Measurements from ENCODE around the gene ZBED1.

The ZBED1 gene

GRCh38 chrX:2450681-2451080, 50.1 kb downstream of the ZBED1 start:
- Histone ChIP-seq H3K27me3 (ENCODE audit: control insufficient read depth, insufficient read depth, low read length) (no peaks in the 10 kb centered on the region), H3K9me3 (ENCODE audit: control insufficient read depth, insufficient read depth, low read length) (no peaks in the 10 kb centered on the region), H3K9ac (ENCODE audit: low read depth, low read length) (no peak overlapping the region), H3K4me3 (ENCODE audit: low read depth, low read length) (no peak overlapping the region), H3K36me3 (ENCODE audit: control insufficient read depth, insufficient read depth, low read length) (no peaks in the 10 kb centered on the region), H3K4me1 (ENCODE audit: control insufficient read depth, insufficient read depth, low read length) (peaks cover 18% of the 10 kb centered on the region; the same call in 1 of the 2 replicates), H3K27ac (ENCODE audit: low read depth, low read length) (peak overlapping the region; percentile 75)

GRCh38 chrX:2449135-2449886, 51.5 kb downstream of the ZBED1 start:
- H3K36me3 ChIP-seq (ENCODE audit: control insufficient read depth, insufficient read depth, low read length), result no peaks in the 10 kb centered on the region
- no peak overlapping the region for H3K4me3 ChIP-seq (ENCODE audit: low read depth, low read length)
- H3K27ac ChIP-seq (ENCODE audit: low read depth, low read length), result peak overlapping the region; percentile 41
- no peaks in the 10 kb centered on the region for H3K27me3 ChIP-seq (ENCODE audit: control insufficient read depth, insufficient read depth, low read length)
- H3K9ac ChIP-seq (ENCODE audit: low read depth, low read length), result no peak overlapping the region
- H3K9me3 ChIP-seq (ENCODE audit: control insufficient read depth, insufficient read depth, low read length), result no peaks in the 10 kb centered on the region
- peaks cover 18% of the 10 kb centered on the region; the same call in 1 of the 2 replicates for H3K4me1 ChIP-seq (ENCODE audit: control insufficient read depth, insufficient read depth, low read length)

- Histone ChIP-seq H3K27me3 (ENCODE audit: control insufficient read depth, insufficient read depth, low read length) (no peaks in the 10 kb centered on the region), H3K36me3 (ENCODE audit: control insufficient read depth, insufficient read depth, low read length) (no peaks in the 10 kb centered on the region), H3K9ac (ENCODE audit: low read depth, low read length) (no peak overlapping the region), H3K4me3 (ENCODE audit: low read depth, low read length) (no peak overlapping the region), H3K4me1 (ENCODE audit: control insufficient read depth, insufficient read depth, low read length) (peaks cover 18% of the 10 kb centered on the region; the same call in 1 of the 2 replicates), H3K9me3 (ENCODE audit: control insufficient read depth, insufficient read depth, low read length) (no peaks in the 10 kb centered on the region), H3K27ac (ENCODE audit: low read depth, low read length) (no peak overlapping the region)
Measured at GRCh38 chrX:2447484-2447883, 53.3 kb downstream of the ZBED1 start.

GRCh38 chrX:2446815-2447214, 54.0 kb downstream of the ZBED1 start:
- Histone ChIP-seq H3K27ac (ENCODE audit: low read depth, low read length) (no peak overlapping the region), H3K9ac (ENCODE audit: low read depth, low read length) (no peak overlapping the region), H3K4me3 (ENCODE audit: low read depth, low read length) (no peak overlapping the region), H3K27me3 (ENCODE audit: control insufficient read depth, insufficient read depth, low read length) (no peaks in the 10 kb centered on the region), H3K36me3 (ENCODE audit: control insufficient read depth, insufficient read depth, low read length) (no peaks in the 10 kb centered on the region), H3K9me3 (ENCODE audit: control insufficient read depth, insufficient read depth, low read length) (no peaks in the 10 kb centered on the region), H3K4me1 (ENCODE audit: control insufficient read depth, insufficient read depth, low read length) (peaks cover 18% of the 10 kb centered on the region; the same call in 1 of the 2 replicates)

- no peak overlapping the region for H3K9ac ChIP-seq (ENCODE audit: low read depth, low read length)
- no peaks in the 10 kb centered on the region for H3K27me3 ChIP-seq (ENCODE audit: control insufficient read depth, insufficient read depth, low read length)
- H3K27ac ChIP-seq (ENCODE audit: low read depth, low read length), result no peak overlapping the region
- no peak overlapping the region for H3K4me3 ChIP-seq (ENCODE audit: low read depth, low read length)
- no peaks in the 10 kb centered on the region for H3K9me3 ChIP-seq (ENCODE audit: control insufficient read depth, insufficient read depth, low read length)
- H3K4me1 ChIP-seq (ENCODE audit: control insufficient read depth, insufficient read depth, low read length), result peaks cover 12% of the 10 kb centered on the region; the same call in 1 of the 2 replicates
- H3K36me3 ChIP-seq (ENCODE audit: control insufficient read depth, insufficient read depth, low read length), result 0 out of 2 replicates have a peak, but pooled peaks cover 2% of the 10 kb centered on the region
Measured at GRCh38 chrX:2445662-2446623, 54.8 kb downstream of the ZBED1 start.

- H3K27ac ChIP-seq (ENCODE audit: low read depth, low read length), result no peak overlapping the region
- H3K4me1 ChIP-seq (ENCODE audit: control insufficient read depth, insufficient read depth, low read length), result no peaks in the 10 kb centered on the region
- peaks cover 12% of the 10 kb centered on the region for H3K9me3 ChIP-seq (ENCODE audit: control insufficient read depth, insufficient read depth, low read length)
- no peaks in the 10 kb centered on the region for H3K27me3 ChIP-seq (ENCODE audit: control insufficient read depth, insufficient read depth, low read length)
- no peak overlapping the region for H3K4me3 ChIP-seq (ENCODE audit: low read depth, low read length)
- H3K9ac ChIP-seq (ENCODE audit: low read depth, low read length), result no peak overlapping the region
- H3K36me3 ChIP-seq (ENCODE audit: control insufficient read depth, insufficient read depth, low read length), result peaks cover 19% of the 10 kb centered on the region; the same call in 1 of the 2 replicates
Measured at GRCh38 chrX:2442694-2443093, 58.1 kb downstream of the ZBED1 start.

- Histone ChIP-seq H3K27me3 (ENCODE audit: control insufficient read depth, insufficient read depth, low read length) (no peaks in the 10 kb centered on the region), H3K9ac (ENCODE audit: low read depth, low read length) (no peak overlapping the region), H3K27ac (ENCODE audit: low read depth, low read length) (no peak overlapping the region), H3K36me3 (ENCODE audit: control insufficient read depth, insufficient read depth, low read length) (peaks cover 19% of the 10 kb centered on the region; the same call in 1 of the 2 replicates), H3K4me3 (ENCODE audit: low read depth, low read length) (no peak overlapping the region), H3K9me3 (ENCODE audit: control insufficient read depth, insufficient read depth, low read length) (peaks cover 12% of the 10 kb centered on the region), H3K4me1 (ENCODE audit: control insufficient read depth, insufficient read depth, low read length) (no peaks in the 10 kb centered on the region)
Measured at GRCh38 chrX:2441466-2441865, 59.3 kb downstream of the ZBED1 start.

GRCh38 chrX:2439613-2440012, 61.2 kb downstream of the ZBED1 start:
- no peak overlapping the region for H3K4me3 ChIP-seq (ENCODE audit: low read depth, low read length)
- no peaks in the 10 kb centered on the region for H3K27me3 ChIP-seq (ENCODE audit: control insufficient read depth, insufficient read depth, low read length)
- peaks cover 20% of the 10 kb centered on the region; the same call in 1 of the 2 replicates for H3K36me3 ChIP-seq (ENCODE audit: control insufficient read depth, insufficient read depth, low read length)
- no peaks in the 10 kb centered on the region for H3K4me1 ChIP-seq (ENCODE audit: control insufficient read depth, insufficient read depth, low read length)
- no peak overlapping the region for H3K27ac ChIP-seq (ENCODE audit: low read depth, low read length)
- no peak overlapping the region for H3K9ac ChIP-seq (ENCODE audit: low read depth, low read length)
- peaks cover 12% of the 10 kb centered on the region for H3K9me3 ChIP-seq (ENCODE audit: control insufficient read depth, insufficient read depth, low read length)

Measured in HUES48 (cell line).